SK-N-SH treated with all-trans-retinoic acid at 6 μM for 48 hours (cell line): ENCODE data around the gene SLC51B.

Source experiments
- ARNTL ChIP-seq: fragments of 450-650 bp; formaldehyde crosslinking; IDR thresholded peaks from 2 replicates; pipeline ENCODE4 v1.5.0; 2020; ENCODE audit warnings: low read depth, mild to moderate bottlenecking, moderate library complexity, borderline replicate concordance
- CSDC2 ChIP-seq: fragments of 250-450 bp; sonication (Bioruptor Pico); IDR thresholded peaks from 2 replicates; pipeline ENCODE4 v1.5.0; 2020; ENCODE audit warnings: mild to moderate bottlenecking, moderate library complexity
- GLIS3 ChIP-seq: fragments of 250-450 bp; sonication (Bioruptor Pico); IDR thresholded peaks from 2 replicates; pipeline ENCODE4 v1.5.0; 2020; ENCODE audit warnings: mild to moderate bottlenecking, moderate library complexity
- ISL1 ChIP-seq: fragments of 250-450 bp; sonication (Bioruptor Pico); IDR thresholded peaks from 2 replicates; pipeline ENCODE4 v2.1.2; 2022; ENCODE audit warnings: mild to moderate bottlenecking, moderate library complexity
- OSR1 ChIP-seq: fragments of 250-450 bp; sonication (Bioruptor Pico); IDR thresholded peaks from 2 replicates; pipeline ENCODE4 v1.8.0; 2022; ENCODE audit warnings: moderate library complexity, mild to moderate bottlenecking, inconsistent platforms
- PATZ1 ChIP-seq: fragments of 250-450 bp; sonication (Bioruptor Pico); IDR thresholded peaks from 2 replicates; pipeline ENCODE4 v1.8.0; 2020; ENCODE audit warnings: mild to moderate bottlenecking, moderate library complexity, borderline replicate concordance
- SNAI2 ChIP-seq: fragments of 250-450 bp; sonication (Bioruptor Pico); IDR thresholded peaks from 2 replicates; pipeline ENCODE4 v1.5.0; 2020; ENCODE audit warnings: mild to moderate bottlenecking, moderate library complexity
- TOX ChIP-seq: fragments of 250-450 bp; sonication (Bioruptor Pico); IDR thresholded peaks from 2 replicates; pipeline ENCODE4 v1.8.0; 2021; ENCODE audit warnings: mild to moderate bottlenecking, moderate library complexity, borderline replicate concordance
- ZC3H10 ChIP-seq: fragments of 250-450 bp; sonication (Bioruptor Pico); IDR thresholded peaks from 2 replicates; pipeline ENCODE4 v1.5.1; 2021; ENCODE audit warnings: mild to moderate bottlenecking, moderate library complexity
- ZFP3 ChIP-seq: fragments of 250-450 bp; sonication (Bioruptor Pico); IDR thresholded peaks from 2 replicates; pipeline ENCODE4 v1.5.0; 2020; ENCODE audit warnings: mild to moderate bottlenecking, moderate library complexity
- ZNF565 ChIP-seq: fragments of 450-650 bp; formaldehyde crosslinking; conservative IDR thresholded peaks from 2 replicates; pipeline ENCODE4 v1.5.0; 2020; ENCODE audit warnings: low read depth, mild to moderate bottlenecking, moderate library complexity
- ZNF70 ChIP-seq: fragments of 450-650 bp; formaldehyde crosslinking; IDR thresholded peaks from 2 replicates; pipeline ENCODE4 v1.5.0; 2020; ENCODE audit warnings: mild to moderate bottlenecking, moderate library complexity
- TF ChIP-seq, protein P1 (sequence below): fragments of 250-450 bp; sonication (Bioruptor Pico); IDR thresholded peaks from 2 replicates; pipeline ENCODE4 v1.8.0; 2021; ENCODE audit warnings: low read depth, mild to moderate bottlenecking, moderate library complexity, borderline replicate concordance
- TF ChIP-seq, protein P2 (sequence below): fragments of 250-450 bp; sonication (Bioruptor Pico); IDR thresholded peaks from 2 replicates; pipeline ENCODE4 v1.5.1; 2020; ENCODE audit warnings: low read depth, mild to moderate bottlenecking, moderate library complexity

DNA sequence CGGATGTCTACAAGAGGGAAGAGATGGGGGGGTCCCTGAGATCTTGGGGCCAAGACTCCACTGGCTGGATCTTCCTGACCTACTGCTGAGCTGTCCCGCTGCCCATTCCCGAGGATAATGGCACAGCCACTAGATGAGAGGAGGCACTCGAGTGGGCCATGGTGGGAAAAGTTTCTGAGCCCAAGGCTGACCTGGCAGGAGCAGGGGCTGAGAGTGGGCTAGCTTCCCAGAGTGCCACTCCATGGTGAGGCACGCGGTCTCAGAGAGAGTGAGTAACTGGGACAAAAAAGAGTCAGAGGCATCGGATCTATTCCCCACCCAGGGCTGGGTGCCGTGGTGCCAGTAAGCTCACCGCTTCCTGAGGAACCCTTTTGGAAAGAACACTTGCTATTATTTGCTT, 10.9 kb downstream of the SLC51B start:
- TF ChIP-seq CSDC2 (CRISPR knock-in tag): no peak
- TF ChIP-seq PATZ1: no peak
- TF ChIP-seq, protein P1, sequence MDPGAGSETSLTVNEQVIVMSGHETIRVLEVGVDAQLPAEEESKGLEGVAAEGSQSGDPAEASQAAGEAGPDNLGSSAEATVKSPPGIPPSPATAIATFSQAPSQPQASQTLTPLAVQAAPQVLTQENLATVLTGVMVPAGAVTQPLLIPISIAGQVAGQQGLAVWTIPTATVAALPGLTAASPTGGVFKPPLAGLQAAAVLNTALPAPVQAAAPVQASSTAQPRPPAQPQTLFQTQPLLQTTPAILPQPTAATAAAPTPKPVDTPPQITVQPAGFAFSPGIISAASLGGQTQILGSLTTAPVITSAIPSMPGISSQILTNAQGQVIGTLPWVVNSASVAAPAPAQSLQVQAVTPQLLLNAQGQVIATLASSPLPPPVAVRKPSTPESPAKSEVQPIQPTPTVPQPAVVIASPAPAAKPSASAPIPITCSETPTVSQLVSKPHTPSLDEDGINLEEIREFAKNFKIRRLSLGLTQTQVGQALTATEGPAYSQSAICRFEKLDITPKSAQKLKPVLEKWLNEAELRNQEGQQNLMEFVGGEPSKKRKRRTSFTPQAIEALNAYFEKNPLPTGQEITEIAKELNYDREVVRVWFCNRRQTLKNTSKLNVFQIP (CRISPR knock-in tag): no peak
- TF ChIP-seq ZNF70 (CRISPR knock-in tag): no peak
- no peak for TF ChIP-seq ZFP3 (CRISPR knock-in tag)
- TF ChIP-seq GLIS3 (CRISPR knock-in tag): no peak
- TF ChIP-seq ZC3H10 (CRISPR knock-in tag): no peak
- TF ChIP-seq OSR1 (CRISPR knock-in tag): no peak
- TF ChIP-seq ARNTL (CRISPR knock-in tag): no peak
- no peak for TF ChIP-seq SNAI2
- TF ChIP-seq TOX: no peak
- no peak for TF ChIP-seq ZNF565 (CRISPR knock-in tag)
- TF ChIP-seq, protein P2, sequence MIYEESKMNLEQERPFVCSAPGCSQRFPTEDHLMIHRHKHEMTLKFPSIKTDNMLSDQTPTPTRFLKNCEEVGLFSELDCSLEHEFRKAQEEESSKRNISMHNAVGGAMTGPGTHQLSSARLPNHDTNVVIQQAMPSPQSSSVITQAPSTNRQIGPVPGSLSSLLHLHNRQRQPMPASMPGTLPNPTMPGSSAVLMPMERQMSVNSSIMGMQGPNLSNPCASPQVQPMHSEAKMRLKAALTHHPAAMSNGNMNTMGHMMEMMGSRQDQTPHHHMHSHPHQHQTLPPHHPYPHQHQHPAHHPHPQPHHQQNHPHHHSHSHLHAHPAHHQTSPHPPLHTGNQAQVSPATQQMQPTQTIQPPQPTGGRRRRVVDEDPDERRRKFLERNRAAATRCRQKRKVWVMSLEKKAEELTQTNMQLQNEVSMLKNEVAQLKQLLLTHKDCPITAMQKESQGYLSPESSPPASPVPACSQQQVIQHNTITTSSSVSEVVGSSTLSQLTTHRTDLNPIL (CRISPR knock-in tag): no peak
- no peak for TF ChIP-seq ISL1 (CRISPR knock-in tag)
